Amniotic stem cell (primary cell): ENCODE data around the gene FLT4.

ENCODE experiments used
- DNase-seq: peaks from one replicate; lab custom pipeline; 2025; lab: John Stamatoyannopoulos, UW

The FLT4 gene

GRCh38 chr5:180642181-180642775 is 7.1 kb downstream of the FLT4 start:
- no peak for DNase-seq

GRCh38 chr5:180641566-180641900 is 7.9 kb downstream of the FLT4 start:
- DNase-seq, result no peak

- no peak for DNase-seq
Measured at GRCh38 chr5:180640861-180641565, 8.4 kb downstream of the FLT4 start.

GRCh38 chr5:180640611-180640860 is 8.9 kb downstream of the FLT4 start:
- no peak for DNase-seq

- no peak for DNase-seq
Measured at GRCh38 chr5:180639741-180640610, 9.4 kb downstream of the FLT4 start.

GRCh38 chr5:180639287-180639686 is 10.1 kb downstream of the FLT4 start:
- no peak for DNase-seq

GRCh38 chr5:180637962-180638680 is 11.3 kb downstream of the FLT4 start:
- no peak for DNase-seq

GRCh38 chr5:180636403-180637075 is 12.9 kb downstream of the FLT4 start:
- no peak for DNase-seq

- DNase-seq, result no peak
Measured at GRCh38 chr5:180636016-180636402, 13.4 kb downstream of the FLT4 start.

GRCh38 chr5:180633283-180634177 is 15.9 kb downstream of the FLT4 start:
- no peak for DNase-seq

- no peak for DNase-seq
Measured at GRCh38 chr5:180632768-180633167, 16.6 kb downstream of the FLT4 start.

- no peak for DNase-seq
Measured at GRCh38 chr5:180631549-180632383, 17.6 kb downstream of the FLT4 start.

- DNase-seq, result no peak
Measured at GRCh38 chr5:180630426-180630825, 19.0 kb downstream of the FLT4 start.

- no peak for DNase-seq
Measured at GRCh38 chr5:180629831-180630382, 19.5 kb downstream of the FLT4 start.

GRCh38 chr5:180628827-180629750 is 20.3 kb downstream of the FLT4 start:
- no peak for DNase-seq

GRCh38 chr5:180628211-180628610 is 21.2 kb downstream of the FLT4 start:
- DNase-seq, result no peak

- no peak for DNase-seq
Measured at GRCh38 chr5:180627386-180628120, 21.8 kb downstream of the FLT4 start.
